WTC11 (cell line): ENCODE data around the gene C1orf226. TPM values are rescaled to one million over a fixed set of nuclear protein-coding genes. Genes with fewer than 3 reads are reported as not detected.

ENCODE experiments used
- ATAC-seq: fragments of 200-7000 bp; cut with Tn5 transposase; 2 replicates; pipeline ENCODE4 v1.10.0; 2021; ENCODE audit warnings: mild to moderate bottlenecking, moderate library complexity
- CTCF ChIA-PET: fragments of 300-600 bp; sonication (Branson Sonifier 250); formaldehyde crosslinking; loops from one replicate; lab custom pipeline; 2021; ENCODE audit warnings: antibody characterized with exemption; lab: Charles Lee
- POLR2A ChIA-PET: fragments of 350-600 bp; sonication (Branson Sonifier 250); formaldehyde crosslinking; loops from one replicate; lab custom pipeline; 2021; ENCODE audit warnings: antibody characterized with exemption; lab: Charles Lee
- DNase-seq: peaks from one replicate; pipeline ENCODE4 v3.0.0; 2021; ENCODE audit warnings: low spot score
- H3K27ac Mint-ChIP-seq: 2 replicates; pipeline ENCODE4 v1.8.0; 2021; ENCODE audit warnings: mixed read lengths
- H3K27me3 Mint-ChIP-seq: 2 replicates; pipeline ENCODE4 v1.8.0; 2021; ENCODE audit warnings: low read depth, mild to moderate bottlenecking, moderate library complexity, mixed read lengths
- H3K36me3 Mint-ChIP-seq: 2 replicates; pipeline ENCODE4 v1.8.0; 2021; ENCODE audit warnings: mixed read lengths
- H3K4me1 Mint-ChIP-seq: 2 replicates; pipeline ENCODE4 v1.8.0; 2022; ENCODE audit warnings: mixed read lengths
- H3K4me3 Mint-ChIP-seq: 2 replicates; pipeline ENCODE4 v1.8.0; 2021; ENCODE audit warnings: mild to moderate bottlenecking, moderate library complexity, mixed read lengths
- H3K9me3 Mint-ChIP-seq: 2 replicates; pipeline ENCODE4 v1.8.0; 2021; ENCODE audit warnings: mixed read lengths
- ATF6 ChIP-seq: sonication (generic); formaldehyde crosslinking; IDR thresholded peaks from 2 replicates; pipeline ENCODE4 v1.8.1; 2023; ENCODE audit warnings: mild to moderate bottlenecking, missing genetic modification reagents
- ELF4 ChIP-seq: sonication (generic); formaldehyde crosslinking; IDR thresholded peaks from 2 replicates; pipeline ENCODE4 v1.8.1; 2022; ENCODE audit warnings: low read depth, mild to moderate bottlenecking, moderate library complexity, missing genetic modification reagents
- FOXP1 ChIP-seq: sonication (generic); formaldehyde crosslinking; IDR thresholded peaks from 2 replicates; pipeline ENCODE4 v1.8.0; 2022; ENCODE audit warnings: missing genetic modification reagents, mild to moderate bottlenecking, moderate library complexity, borderline replicate concordance
- ZNF317 ChIP-seq: sonication (generic); formaldehyde crosslinking; IDR thresholded peaks from 2 replicates; pipeline ENCODE4 v1.8.1; 2023; ENCODE audit warnings: low read depth, mild to moderate bottlenecking, moderate library complexity, missing genetic modification reagents, borderline replicate concordance
- total RNA-seq: library from RNA; stranded (reverse); gene quantifications from 3 replicates; pipeline ENCODE4 v1.2.3, GENCODE V29; 2021
- TF ChIP-seq, protein P1 (sequence below): fragments of 250-450 bp; sonication (Bioruptor Pico); IDR thresholded peaks from 2 replicates; pipeline ENCODE4 v1.9.0; 2021; ENCODE audit warnings: mild to moderate bottlenecking, borderline replicate concordance
- TF ChIP-seq, protein P2 (sequence below): sonication (generic); formaldehyde crosslinking; conservative IDR thresholded peaks from 2 replicates; pipeline ENCODE4 v1.8.1; 2022; ENCODE audit warnings: mild to moderate bottlenecking, missing genetic modification reagents
- TF ChIP-seq, protein P3 (sequence below): sonication (generic); formaldehyde crosslinking; IDR thresholded peaks from 2 replicates; pipeline ENCODE4 v1.8.0; 2023; ENCODE audit warnings: missing genetic modification reagents
- TF ChIP-seq, protein P4 (sequence below): fragments of 250-450 bp; sonication (Bioruptor Pico); conservative IDR thresholded peaks from 2 replicates; pipeline ENCODE4 v1.9.0; 2021; ENCODE audit warnings: mild to moderate bottlenecking
- TF ChIP-seq, protein P5 (sequence below): sonication (generic); formaldehyde crosslinking; IDR thresholded peaks from 2 replicates; pipeline ENCODE4 v1.8.1; 2022; ENCODE audit warnings: mild to moderate bottlenecking, moderate library complexity, missing genetic modification reagents
- TF ChIP-seq, protein P6 (sequence below): sonication (generic); formaldehyde crosslinking; conservative IDR thresholded peaks from 2 replicates; pipeline ENCODE4 v1.8.1; 2023; ENCODE audit warnings: mild to moderate bottlenecking, low read depth, missing genetic modification reagents, moderate library complexity

C1orf226 gene
- total RNA-seq, 1 experiment from 2014 or later, result 21.4 TPM

- TF ChIP-seq, protein P1, sequence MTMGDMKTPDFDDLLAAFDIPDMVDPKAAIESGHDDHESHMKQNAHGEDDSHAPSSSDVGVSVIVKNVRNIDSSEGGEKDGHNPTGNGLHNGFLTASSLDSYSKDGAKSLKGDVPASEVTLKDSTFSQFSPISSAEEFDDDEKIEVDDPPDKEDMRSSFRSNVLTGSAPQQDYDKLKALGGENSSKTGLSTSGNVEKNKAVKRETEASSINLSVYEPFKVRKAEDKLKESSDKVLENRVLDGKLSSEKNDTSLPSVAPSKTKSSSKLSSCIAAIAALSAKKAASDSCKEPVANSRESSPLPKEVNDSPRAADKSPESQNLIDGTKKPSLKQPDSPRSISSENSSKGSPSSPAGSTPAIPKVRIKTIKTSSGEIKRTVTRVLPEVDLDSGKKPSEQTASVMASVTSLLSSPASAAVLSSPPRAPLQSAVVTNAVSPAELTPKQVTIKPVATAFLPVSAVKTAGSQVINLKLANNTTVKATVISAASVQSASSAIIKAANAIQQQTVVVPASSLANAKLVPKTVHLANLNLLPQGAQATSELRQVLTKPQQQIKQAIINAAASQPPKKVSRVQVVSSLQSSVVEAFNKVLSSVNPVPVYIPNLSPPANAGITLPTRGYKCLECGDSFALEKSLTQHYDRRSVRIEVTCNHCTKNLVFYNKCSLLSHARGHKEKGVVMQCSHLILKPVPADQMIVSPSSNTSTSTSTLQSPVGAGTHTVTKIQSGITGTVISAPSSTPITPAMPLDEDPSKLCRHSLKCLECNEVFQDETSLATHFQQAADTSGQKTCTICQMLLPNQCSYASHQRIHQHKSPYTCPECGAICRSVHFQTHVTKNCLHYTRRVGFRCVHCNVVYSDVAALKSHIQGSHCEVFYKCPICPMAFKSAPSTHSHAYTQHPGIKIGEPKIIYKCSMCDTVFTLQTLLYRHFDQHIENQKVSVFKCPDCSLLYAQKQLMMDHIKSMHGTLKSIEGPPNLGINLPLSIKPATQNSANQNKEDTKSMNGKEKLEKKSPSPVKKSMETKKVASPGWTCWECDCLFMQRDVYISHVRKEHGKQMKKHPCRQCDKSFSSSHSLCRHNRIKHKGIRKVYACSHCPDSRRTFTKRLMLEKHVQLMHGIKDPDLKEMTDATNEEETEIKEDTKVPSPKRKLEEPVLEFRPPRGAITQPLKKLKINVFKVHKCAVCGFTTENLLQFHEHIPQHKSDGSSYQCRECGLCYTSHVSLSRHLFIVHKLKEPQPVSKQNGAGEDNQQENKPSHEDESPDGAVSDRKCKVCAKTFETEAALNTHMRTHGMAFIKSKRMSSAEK (CRISPR knock-in tag), result no peak
- TF ChIP-seq ZNF317 (CRISPR knock-in tag), result no peak
Observed at GRCh38 chr1:162333991-162334390, 47.5 kb upstream of the C1orf226 start (continued).

- DNase-seq (no peak), ATAC-seq (peak; percentile 34; the same call in 1 of the 2 replicates)
- H3K36me3 Mint-ChIP-seq, result no peaks in the 10 kb centered on the region
- no peak overlapping the region for H3K27ac Mint-ChIP-seq
- ChIA-PET POLR2A (no interaction called here), CTCF (interaction anchor here (1.3 to 1.6 kb wide), 2 partner anchors 12 to 23 kb away, joined by 3 to 4 read pairs; no protein-coding TSS in a partner anchor)
- no peak overlapping the region for H3K4me3 Mint-ChIP-seq
- TF ChIP-seq, protein P2, sequence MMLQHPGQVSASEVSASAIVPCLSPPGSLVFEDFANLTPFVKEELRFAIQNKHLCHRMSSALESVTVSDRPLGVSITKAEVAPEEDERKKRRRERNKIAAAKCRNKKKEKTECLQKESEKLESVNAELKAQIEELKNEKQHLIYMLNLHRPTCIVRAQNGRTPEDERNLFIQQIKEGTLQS (CRISPR knock-in tag), result no peak
- no peak for TF ChIP-seq ELF4
- TF ChIP-seq, protein P3, sequence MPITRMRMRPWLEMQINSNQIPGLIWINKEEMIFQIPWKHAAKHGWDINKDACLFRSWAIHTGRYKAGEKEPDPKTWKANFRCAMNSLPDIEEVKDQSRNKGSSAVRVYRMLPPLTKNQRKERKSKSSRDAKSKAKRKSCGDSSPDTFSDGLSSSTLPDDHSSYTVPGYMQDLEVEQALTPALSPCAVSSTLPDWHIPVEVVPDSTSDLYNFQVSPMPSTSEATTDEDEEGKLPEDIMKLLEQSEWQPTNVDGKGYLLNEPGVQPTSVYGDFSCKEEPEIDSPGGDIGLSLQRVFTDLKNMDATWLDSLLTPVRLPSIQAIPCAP (CRISPR knock-in tag), result no peak
- TF ChIP-seq, protein P4, sequence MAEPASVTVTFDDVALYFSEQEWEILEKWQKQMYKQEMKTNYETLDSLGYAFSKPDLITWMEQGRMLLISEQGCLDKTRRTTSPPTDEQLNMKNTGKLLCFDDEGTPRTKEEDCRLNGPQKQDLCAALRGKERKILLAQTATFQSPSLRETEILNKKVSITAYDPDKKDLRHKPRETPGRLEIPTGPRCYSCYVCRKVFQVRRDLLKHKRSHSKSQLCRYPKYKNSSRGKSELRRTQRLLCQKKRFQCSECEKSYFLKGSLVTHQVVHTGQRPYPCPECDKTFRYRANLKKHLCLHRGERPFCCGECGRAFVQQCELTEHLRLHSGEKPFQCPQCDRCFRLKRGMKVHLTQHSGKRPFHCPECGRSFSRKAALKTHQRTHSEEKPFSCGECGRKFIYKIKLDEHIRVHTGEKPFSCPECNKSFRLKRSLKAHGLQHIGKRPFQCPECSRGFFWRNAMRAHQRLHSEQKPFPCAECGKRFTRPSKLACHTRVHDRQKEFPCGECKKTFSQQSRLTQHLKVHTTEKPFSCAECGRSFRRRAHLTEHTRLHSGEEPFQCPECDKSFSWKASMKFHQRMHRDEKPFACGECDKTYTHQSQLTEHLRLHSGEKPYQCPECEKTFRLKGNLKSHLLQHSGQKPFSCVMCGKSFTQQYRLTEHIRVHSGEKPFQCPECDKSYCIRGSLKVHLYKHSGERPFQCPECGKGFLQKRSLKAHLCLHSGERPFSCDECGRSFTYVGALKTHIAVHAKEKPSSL (CRISPR knock-in tag), result no peak
- TF ChIP-seq, protein P1 (CRISPR knock-in tag), result no peak
- TF ChIP-seq FOXP1 (CRISPR knock-in tag), result no peak
- H3K4me1 Mint-ChIP-seq, result peaks cover 25% of the 10 kb centered on the region
- H3K27me3 Mint-ChIP-seq, result no peaks in the 10 kb centered on the region
- no peaks in the 10 kb centered on the region for H3K9me3 Mint-ChIP-seq
Observed at GRCh38 chr1:162335126-162335525, 46.4 kb upstream of the C1orf226 start.

DNA sequence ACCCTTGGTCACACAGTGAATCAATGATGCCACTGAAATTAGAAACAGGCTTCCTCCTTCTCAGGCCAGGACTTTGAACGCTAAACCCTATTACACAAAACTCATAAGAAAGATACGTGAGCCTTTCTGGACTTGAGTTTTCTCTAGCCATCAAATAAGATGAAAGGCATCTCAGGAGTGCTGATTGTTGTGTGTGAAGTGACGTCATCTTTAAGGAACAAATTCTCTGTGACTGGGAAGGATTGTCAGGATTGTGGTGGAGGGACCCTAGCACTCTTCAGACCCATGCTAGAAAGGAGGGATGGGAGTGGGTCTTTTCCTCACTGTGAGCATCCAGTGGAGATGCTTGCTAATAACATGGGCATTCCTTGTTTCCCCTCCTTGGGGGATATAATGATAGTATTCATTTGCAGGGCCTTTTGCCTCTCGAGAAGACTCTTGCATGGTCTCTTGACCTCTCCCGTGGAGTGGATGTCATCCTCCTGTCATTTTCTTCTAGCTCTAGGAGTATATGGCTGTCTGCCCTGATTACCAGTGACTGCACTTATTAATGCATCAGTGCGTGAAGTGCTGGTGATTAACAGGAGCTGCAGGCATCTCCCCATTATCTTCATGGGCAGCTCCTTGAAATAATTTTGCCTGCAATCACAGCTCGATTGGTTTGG, 44.8 kb upstream of the C1orf226 start:
- no peak overlapping the region for H3K4me3 Mint-ChIP-seq
- H3K4me1 Mint-ChIP-seq, result peaks cover 25% of the 10 kb centered on the region
- ChIA-PET POLR2A (no interaction called here), CTCF (interaction anchor here (1.6 kb wide), 1 partner anchor 281 kb away, joined by 5 read pairs; no protein-coding TSS in a partner anchor)
- no peaks in the 10 kb centered on the region for H3K27me3 Mint-ChIP-seq
- no peak overlapping the region for H3K27ac Mint-ChIP-seq
- H3K9me3 Mint-ChIP-seq, result no peaks in the 10 kb centered on the region
- ATAC-seq (no peak), DNase-seq (no peak)
- H3K36me3 Mint-ChIP-seq, result no peaks in the 10 kb centered on the region
- TF ChIP-seq ATF6 (CRISPR knock-in tag), result no peak
- TF ChIP-seq, protein P5, sequence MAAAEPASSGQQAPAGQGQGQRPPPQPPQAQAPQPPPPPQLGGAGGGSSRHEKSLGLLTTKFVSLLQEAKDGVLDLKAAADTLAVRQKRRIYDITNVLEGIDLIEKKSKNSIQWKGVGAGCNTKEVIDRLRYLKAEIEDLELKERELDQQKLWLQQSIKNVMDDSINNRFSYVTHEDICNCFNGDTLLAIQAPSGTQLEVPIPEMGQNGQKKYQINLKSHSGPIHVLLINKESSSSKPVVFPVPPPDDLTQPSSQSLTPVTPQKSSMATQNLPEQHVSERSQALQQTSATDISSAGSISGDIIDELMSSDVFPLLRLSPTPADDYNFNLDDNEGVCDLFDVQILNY (CRISPR knock-in tag), result no peak
- TF ChIP-seq, protein P6, sequence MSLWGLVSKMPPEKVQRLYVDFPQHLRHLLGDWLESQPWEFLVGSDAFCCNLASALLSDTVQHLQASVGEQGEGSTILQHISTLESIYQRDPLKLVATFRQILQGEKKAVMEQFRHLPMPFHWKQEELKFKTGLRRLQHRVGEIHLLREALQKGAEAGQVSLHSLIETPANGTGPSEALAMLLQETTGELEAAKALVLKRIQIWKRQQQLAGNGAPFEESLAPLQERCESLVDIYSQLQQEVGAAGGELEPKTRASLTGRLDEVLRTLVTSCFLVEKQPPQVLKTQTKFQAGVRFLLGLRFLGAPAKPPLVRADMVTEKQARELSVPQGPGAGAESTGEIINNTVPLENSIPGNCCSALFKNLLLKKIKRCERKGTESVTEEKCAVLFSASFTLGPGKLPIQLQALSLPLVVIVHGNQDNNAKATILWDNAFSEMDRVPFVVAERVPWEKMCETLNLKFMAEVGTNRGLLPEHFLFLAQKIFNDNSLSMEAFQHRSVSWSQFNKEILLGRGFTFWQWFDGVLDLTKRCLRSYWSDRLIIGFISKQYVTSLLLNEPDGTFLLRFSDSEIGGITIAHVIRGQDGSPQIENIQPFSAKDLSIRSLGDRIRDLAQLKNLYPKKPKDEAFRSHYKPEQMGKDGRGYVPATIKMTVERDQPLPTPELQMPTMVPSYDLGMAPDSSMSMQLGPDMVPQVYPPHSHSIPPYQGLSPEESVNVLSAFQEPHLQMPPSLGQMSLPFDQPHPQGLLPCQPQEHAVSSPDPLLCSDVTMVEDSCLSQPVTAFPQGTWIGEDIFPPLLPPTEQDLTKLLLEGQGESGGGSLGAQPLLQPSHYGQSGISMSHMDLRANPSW (CRISPR knock-in tag), result no peak
